GM19372 (cell line): ENCODE results near the gene CDC37L1.
A peak's percentile ranks its signal among the peaks of the same experiment; 100 is the strongest.
"Not testable (repeated sequence)": the region's sequence is repeated elsewhere in the genome, so short reads cannot be mapped to it uniquely, and the experiment has no call there.

Source experiments
- ATAC-seq: cut with Tn5 transposase; IDR thresholded peaks from one replicate; pipeline ENCODE4 v1.9.1; 2021; ENCODE audit warnings: mild to moderate bottlenecking, low read depth, moderate library complexity; ENCODE audit not compliant: unreplicated experiment

Gene CDC37L1

DNA sequence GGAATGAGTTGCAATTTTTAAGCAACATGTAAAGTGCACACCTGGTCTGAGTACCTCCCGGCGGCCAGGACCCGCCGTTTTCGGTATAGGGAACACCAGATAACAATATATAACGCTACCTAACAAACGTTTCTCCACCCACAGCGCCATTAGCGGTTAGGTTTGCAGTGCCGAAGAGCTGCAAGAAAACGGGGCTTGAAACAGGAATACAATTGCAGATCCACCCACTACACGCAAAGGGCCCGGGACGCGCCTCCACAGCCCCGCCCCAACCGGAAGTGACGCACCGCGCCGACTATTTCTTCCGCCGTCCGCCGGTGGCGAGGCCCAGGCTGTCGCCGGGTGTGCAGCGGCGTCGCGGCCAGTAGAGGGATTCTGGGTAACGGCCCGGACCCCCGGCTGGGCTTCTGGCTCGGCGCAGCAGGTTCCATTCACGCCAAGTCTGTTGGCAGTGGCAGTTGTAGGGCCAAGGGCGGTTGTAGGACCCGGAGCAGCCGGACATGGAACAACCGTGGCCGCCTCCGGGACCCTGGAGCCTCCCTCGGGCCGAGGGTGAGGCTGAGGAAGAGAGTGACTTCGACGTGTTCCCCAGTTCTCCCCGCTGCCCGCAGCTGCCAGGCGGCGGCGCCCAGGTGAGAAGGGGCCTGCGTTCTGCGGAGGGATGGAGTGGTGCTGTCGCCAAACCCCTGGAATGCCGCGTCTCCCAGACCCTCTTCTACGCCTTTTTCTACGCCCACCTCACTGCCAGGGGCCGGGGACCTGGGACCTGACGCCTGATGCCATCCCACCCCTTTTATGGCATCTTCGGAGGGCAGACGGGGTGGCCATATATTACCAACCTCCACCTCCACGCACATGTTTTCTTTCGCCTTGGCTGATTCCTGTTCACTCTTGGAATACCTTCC, at the start of gene CDC37L1:
CDC37L1 (plus strand) TSS at position 302 of the 905 bp plus-strand sequence; CDS start at position 501, 199 bp downstream.
- ATAC-seq = peak; percentile 97

DNA sequence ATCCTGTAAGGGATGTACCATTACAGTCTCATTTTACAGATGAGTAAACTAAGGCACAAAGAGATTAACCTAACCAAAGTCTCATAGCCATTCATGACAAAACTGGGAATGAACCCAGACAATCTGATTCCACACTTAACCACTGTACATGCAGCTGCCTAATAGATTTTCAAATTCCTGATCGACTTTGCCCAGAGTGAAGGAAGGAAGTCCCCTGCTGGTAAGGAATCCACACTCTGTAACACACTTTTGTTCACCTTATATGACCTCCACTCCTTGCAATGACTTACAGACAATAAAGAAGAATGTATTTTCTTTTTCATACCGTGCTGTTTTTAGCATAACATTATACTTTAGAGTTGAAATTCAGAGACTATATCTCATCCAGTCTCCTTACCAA, 48.5 kb upstream of the CDC37L1 start:
- ATAC-seq = no peak

DNA sequence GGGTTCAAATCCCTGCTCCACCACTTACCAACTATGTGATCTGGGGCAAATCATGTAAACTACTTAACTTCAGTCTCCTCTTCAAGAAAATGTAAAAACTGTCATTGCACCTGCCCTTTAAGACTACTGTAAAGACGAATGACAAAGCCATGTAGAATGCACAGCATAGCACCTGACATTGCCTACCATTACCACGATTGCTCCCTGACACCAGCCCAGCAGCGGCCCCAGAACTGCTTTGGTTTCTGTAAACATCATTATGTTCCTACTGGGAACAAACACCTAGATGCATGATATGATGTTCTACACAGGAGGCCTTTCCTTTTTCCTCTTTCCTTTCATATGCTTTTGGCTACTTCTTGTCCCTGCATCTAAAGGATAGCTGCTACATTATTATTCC, 40.4 kb upstream of the CDC37L1 start:
- ATAC-seq = no peak

DNA sequence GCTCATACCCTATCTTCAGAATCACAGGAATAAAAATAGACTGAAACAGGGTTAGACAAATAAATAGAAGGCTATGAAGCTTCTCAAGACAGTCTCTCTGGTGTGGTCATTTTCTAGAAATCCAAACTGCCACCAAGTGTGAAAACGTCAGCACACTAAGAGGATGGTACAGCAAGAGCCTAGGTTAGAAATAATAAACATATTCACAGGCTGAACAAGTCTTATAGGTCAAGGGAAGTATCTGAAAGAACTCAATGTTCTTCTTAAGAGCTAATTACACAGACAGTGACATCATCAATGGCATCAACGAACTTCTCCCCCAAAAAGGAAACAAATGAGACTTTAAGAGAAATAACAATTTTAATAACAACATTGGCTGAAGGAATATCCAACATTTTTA, 39.9 kb upstream of the CDC37L1 start:
- ATAC-seq = no peak

DNA sequence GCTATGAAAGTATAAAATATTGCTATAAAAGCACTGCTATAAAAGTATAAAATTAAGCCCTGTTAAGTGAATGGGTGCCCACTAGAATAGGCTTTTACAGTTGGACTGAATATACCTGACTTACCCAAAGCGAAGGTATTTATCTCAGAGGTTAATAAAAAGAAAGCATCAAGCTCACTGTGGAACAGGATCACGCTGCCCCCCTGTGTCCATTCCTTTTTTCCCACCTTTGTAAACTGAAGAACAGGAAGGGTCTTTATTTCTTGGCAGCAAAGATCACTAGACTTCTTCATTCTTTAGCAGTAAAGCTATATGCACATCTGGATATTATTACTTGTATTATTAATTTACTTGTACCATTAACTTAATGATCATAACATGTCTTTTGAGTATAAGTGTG, 39.3 kb upstream of the CDC37L1 start:
- no peak for ATAC-seq

DNA sequence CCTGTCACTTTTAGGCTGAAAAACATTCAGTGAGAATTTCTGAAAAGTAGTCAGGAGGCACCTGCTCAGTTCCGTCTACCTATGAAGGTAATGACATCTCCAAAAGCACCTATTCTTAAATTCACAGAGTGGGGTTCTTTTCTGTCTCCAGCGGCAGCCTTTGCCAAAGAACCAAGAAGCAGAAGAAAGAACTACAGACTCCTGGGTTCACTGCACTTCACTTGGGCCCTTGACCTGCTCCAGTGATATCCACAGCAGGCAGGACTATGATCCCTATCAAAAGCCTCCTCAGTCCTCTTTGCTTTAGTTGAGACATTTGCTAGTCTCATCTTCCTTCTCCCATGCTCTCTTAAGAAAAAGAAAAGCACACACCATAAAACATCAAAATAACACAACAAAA, 37.0 kb upstream of the CDC37L1 start:
- no peak for ATAC-seq

DNA sequence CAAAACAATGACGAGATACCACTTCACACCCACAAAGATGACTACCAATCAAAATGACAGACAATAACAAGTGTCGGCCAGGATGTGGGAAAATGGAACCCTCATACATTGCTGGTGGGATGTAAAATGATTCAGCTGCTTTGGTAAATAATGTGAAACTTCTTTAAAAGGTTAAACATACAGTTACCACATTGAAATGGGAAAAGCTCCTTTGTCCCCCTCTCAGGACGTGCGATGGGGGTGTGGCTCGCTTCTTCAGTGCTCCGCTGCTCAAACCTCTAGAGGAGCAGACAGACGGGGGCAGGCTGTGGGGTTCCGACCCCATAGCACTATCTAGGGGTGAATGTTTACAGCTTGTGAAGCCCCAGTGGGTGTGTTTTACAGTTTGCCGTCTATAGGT, 25.3 kb upstream of the CDC37L1 start:
- ATAC-seq = no peak

DNA sequence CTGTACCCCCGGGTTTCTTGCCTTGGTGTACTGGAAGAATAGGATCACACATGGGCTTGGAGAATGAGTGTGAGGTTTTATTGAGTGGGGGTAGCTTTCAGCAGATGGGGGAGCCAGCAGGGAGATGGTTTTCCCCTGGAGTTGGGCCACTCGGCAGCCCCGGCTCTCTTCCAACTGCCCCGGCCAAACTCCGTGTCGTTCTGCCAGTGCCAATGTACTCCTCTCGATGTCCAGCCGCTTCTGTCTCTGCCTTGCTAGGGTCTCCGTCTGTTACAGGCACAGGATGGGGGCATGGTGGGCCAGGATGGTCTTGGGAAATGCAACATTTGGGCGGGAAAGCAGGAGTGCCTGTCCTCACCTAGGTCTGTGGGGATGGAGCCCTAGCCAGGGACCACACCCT, 24.8 kb upstream of the CDC37L1 start:
- ATAC-seq = no peak

DNA sequence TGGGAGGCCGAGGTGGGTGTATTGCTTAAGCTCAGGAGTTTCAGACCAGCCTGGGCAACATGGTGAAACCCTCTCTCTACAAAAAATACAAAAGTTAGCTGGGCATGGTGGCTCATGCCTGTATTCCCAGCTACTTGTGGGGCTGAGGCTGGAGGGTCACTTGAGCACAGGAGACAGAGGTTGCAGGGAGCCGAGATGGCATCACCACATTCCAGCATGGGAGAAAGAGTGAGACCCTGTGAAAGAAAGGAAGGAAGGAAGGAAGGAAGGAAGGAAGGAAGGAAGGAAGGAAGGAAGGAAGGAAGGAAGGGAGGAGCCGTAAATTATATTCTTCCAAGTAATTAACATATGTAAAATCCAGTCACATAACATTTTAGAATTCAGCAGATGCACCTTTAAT, 23.2 kb upstream of the CDC37L1 start:
- ATAC-seq = not testable (repeated sequence)

DNA sequence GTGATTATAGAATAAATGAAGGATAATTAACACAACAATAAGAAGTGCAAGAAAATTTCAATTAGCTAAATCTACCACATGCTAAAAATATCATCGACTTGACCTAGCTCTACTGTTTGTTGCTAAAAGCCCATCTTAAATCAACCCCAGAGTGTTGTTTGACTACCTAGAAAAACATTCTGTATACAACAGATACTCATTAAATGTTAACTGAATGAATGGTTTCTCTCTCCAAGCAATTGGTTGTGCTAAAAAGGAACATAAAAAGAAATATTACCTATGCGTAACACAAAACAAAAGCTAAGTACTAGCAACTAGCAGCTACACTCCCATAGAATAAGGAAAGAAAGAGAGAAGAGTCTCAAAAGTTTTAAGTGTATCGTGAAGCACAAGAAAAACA, 22.7 kb upstream of the CDC37L1 start:
- ATAC-seq = no peak

DNA sequence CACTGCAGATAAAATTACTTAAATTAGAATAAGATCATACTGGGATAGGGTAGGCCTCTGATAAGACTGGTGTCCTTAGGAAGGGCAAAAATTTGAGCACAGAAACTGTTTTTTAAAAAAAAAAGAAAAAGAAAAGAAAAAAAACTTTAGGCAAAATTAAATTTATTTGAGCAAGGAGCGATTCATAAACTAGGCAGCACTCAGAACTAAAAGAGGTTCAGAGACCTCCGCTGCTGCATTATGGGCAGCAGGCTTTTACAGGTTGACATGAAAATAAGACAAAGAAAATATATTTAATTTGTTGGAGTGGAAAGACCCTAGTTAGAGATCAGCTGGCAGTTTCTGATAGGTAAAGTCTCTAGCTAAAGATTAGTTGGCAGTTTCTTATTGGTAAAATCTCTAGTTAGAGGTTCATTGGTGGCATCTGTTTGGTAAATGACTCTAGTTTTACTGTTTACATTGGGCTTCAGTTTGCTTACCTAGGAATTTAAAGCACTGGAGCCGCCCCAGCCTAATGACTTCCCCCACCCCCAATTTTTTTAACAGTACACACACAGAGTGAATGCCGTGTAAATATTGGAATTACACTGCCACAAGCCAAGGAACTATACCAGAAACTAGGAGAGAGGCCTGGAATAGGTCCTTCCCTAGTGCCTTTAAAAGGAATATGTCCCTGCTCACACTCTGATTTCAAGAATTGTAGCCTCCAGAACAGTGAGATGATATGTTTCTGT, 21.8 kb upstream of the CDC37L1 start:
- ATAC-seq = no peak

DNA sequence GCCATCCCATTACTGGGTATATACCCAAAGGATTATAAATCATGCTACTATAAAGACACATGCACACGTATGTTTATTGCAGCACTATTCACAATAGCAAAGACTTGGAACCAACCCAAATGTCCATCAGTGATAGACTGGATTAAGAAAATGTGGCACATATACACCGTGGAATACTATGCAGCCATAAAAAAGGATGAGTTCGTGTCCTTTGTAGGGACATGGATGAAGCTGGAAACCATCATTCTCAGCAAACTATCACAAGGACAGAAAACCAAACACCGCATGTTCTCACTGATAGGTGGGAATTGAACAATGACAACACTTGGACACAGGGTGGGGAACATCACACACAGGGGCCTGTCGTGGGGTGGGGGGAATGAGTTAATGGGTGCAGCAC, 18.7 kb upstream of the CDC37L1 start:
- not testable (repeated sequence) for ATAC-seq

DNA sequence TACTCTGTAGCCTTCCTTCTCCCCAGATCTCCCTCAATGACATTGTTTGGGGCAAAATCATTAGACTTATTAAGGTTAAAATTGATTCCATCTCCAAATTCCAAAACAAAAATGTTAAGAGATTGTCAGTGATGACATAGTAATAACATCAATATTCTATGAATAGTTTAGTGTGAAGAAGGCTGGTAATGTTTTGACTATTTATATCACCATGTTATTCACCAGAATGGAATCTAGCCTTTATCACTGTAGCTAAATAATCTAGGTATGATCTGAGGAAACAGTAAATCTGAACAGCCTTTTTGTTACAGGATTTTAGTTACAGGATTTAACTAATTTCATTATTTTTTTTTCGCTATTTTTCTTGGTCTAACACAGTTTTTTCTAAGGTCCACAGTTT, 18.2 kb upstream of the CDC37L1 start:
- ATAC-seq = no peak

DNA sequence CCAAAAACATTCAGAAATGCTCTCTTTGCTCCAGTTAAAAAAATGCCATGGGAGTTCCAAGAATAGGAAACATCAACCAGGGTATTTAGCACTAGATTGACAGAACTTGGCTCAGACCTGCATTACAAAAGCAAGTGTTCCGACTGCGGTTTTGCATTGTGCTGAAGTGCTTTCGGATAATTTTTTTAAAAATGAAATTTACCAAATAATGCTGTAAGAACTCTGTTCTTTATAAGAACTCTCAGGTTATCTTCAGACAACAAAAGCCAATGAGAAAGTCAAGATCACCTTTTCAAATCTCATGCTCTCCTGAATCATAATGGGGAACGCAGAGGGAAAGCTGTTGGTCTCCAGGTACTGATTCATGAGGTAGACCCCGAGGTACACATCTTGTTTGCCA, 17.8 kb upstream of the CDC37L1 start:
- no peak for ATAC-seq

DNA sequence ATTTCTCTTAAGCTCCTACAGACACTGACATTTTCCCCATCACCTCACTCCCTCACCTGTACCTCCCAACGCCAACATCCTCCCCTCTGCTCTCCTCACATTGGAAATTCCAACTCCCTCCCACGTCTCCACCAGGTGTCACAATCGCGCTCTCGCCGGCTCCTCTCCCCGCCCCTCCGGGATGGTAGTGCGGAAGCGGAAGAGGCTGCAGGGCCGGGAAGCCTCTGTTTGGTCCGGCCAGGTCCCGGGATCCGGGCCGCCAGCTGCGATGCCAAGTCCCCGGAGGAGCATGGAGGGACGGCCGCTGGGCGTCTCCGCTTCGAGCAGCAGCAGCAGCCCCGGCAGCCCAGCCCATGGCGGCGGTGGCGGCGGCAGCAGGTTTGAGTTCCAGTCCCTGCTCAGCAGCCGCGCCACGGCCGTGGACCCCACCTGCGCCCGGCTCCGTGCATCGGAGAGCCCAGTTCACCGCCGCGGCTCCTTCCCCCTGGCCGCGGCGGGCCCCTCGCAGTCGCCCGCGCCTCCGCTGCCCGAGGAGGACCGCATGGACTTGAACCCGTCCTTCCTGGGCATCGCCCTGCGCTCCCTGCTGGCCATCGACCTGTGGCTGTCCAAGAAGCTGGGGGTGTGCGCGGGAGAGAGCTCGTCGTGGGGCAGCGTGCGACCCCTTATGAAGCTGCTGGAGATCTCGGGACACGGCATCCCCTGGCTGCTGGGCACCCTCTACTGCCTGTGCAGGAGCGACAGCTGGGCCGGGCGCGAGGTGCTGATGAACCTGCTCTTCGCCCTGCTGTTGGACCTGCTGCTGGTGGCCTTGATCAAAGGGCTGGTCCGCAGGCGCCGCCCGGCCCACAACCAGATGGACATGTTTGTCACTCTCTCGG, 17.0 kb upstream of the CDC37L1 start, which contains the start of gene PLPP6:
PLPP6 (plus strand) TSS at position 187 of the 881 bp plus-strand sequence; CDS start at position 269, 82 bp downstream.
- peak; percentile 70 for ATAC-seq

DNA sequence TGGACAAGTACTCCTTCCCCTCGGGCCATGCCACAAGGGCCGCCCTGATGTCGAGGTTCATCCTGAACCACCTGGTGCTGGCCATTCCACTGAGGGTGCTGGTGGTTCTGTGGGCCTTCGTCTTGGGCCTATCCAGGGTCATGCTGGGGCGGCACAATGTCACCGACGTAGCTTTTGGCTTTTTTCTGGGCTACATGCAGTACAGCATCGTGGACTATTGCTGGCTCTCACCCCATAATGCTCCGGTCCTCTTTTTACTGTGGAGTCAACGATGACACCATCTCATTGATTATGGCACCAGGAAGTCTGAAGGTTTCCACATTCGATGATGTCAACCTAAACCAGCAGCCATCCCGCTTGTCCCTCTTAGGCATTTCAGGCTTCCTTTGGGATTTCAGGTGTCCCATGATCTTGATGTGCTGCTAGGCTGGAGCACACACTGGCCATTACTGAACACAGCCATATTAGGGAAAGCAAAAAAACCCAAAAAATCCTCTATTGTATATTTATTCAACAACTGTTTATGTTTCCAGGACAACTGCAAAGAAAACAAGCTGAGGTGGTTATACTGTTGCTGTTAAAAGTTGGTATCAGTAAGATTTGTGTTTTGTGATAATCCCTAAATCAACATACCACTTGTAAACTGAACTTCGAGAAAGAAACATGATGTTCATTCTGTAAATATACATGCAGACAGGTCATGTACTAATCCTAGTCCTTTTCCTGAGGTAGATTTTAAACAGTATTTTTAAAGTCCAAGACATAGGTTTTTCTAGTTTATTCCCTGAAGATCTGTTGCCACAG, 16.2 kb upstream of the CDC37L1 start:
- ATAC-seq = no peak

DNA sequence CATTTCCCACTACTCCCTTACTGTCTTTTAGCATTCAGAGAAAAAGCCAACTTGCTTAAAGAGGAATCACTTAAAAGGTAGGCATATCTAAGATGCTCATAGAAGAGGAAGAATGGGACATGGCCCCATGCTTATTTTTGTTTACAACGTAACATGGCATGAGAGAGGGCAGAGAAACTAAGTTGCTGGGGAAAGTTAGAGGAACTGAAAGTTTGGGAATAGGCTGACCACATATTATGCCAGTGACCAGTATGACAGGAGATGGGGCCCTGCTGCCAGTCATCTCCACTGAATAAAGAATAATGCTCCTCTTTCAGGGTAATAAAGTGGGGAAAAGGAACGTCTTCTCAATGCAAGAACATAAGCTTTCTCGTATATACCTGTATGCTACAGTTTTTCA, 15.4 kb upstream of the CDC37L1 start:
- ATAC-seq = no peak

DNA sequence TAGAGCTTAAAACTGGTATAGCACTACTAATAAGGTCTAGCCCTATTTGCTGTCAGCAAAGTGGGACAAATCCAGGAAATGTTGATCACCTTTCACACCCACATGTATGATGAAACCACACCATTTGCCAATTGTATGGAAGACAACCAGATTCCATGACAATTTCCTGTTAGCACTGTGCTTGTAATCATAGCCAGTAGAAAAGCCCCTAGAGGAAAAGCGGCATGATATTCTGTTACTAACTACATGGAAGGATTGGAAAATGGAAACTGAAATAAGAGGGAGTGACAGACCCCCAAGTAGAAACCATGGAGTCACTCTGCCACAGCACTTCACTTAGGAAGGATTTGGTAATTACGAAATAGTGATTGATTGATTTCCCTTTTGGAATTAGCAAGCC, 14.0 kb upstream of the CDC37L1 start:
- no peak for ATAC-seq

DNA sequence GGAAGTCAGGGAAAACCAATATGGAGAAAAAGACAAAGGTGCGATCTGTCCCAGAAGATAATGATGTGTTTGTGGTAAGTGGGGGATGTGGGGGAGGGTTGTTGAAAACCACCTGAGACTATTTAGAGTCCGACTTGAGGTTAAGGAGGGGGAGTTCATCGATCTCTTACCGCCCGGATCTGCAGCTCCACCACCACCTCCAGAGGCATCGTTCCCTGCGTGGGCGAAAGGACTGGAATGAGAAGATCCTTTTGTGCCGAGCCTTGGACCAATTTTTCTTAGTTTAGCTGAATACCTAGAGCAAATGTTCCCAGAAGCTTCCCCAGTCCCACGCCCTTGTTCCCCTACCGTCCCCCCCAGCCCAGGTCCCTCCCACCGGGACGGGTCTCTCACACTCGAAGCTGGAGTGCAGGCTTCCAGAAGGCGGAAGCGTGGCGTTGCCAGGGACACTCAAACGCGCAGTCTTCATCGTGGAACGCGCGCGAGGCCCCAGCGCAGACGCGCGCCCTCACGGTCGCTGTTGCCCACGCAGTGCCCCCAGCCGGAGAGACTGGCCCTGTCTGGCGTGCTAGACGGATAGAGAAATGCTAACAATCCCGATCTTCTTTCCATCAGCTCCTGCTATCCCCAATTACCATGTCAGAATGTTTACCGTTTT, 13.2 kb upstream of the CDC37L1 start, which contains the start of gene SPATA6L:
SPATA6L (minus strand) TSS at position 439 of the 658 bp plus-strand sequence; CDS start at position 209, 230 bp downstream.
- ATAC-seq = no peak
